ENCODE results near the gene NOP16.

Gene NOP16

DNA sequence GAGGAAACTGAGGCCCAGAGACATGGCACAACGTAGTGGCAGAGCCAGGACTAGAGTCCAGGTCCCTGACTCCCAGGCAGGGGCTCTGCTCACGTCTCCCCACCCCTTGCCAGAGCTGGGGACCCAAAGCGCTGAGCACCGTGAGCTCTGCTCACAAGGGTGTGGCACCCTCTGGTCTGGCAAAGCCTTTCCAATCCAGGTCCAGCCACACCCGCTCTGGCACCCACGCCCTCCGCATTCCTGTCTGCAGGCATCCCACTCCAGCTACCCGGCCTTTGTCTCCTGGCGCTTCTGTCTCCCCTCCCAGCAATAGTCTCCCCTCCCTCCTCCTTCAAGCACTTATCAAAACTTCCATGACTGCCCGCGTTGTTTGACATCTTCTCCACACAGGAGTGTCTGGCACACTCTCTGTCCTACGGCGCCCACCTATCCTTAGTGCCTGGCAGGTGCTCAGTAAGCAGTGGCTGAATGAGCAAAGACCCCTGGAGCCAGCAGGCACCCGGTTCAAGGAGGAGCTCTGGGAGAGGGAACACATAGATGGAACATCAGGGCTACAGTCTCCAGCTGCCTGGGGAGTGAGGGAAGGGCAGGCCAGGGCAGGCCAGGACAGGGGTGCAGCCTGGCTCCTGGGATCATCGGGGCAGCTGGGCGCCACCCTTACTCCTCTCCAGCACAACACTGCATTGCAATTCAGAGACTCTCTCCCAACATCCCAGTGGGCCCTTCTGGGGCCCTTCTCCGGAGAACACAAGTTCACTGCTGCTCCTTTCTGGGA lies 12.2 kb upstream of the NOP16 start:
- POLR2A ChIA-PET: no interaction called here
- TF ChIP-seq HDGF (IDR thresholded peaks at IDR 0.05; ENCODE audit: borderline replicate concordance): no peak
- no peak for TF ChIP-seq FOXM1 (IDR thresholded peaks at IDR 0.05; ENCODE audit: borderline replicate concordance)
- no peak for TF ChIP-seq ARNT (IDR thresholded peaks at IDR 0.05)
- no peak for TF ChIP-seq FOXK2 (IDR thresholded peaks at IDR 0.05)
- no peak for TF ChIP-seq LEF1 (IDR thresholded peaks at IDR 0.05; ENCODE audit: borderline replicate concordance)
- no peak for TF ChIP-seq ZNF384 (IDR thresholded peaks at IDR 0.05)
- TF ChIP-seq ELF4 (IDR thresholded peaks at IDR 0.05): no peak
- TF ChIP-seq NFRKB (IDR thresholded peaks at IDR 0.05): no peak
- no peak for TF ChIP-seq CTBP1 (IDR thresholded peaks at IDR 0.05; ENCODE audit: borderline replicate concordance)
- CTCF ChIA-PET: no interaction called here
- no peak for DNase-seq (ENCODE audit: extremely low spot score)

- ChIA-PET CTCF (no interaction called here), POLR2A (interaction anchor here (0.7 kb wide), 1 partner anchor 725 kb away, joined by 4 read pairs; no protein-coding TSS in a partner anchor)
- no peak for DNase-seq (ENCODE audit: extremely low spot score)
- TF ChIP-seq TARDBP (IDR thresholded peaks at IDR 0.05) (no peak), ELF4 (IDR thresholded peaks at IDR 0.05) (no peak), SP1 (IDR thresholded peaks at IDR 0.05) (no peak), HDGF (IDR thresholded peaks at IDR 0.05; ENCODE audit: borderline replicate concordance) (no peak), SUZ12 (IDR thresholded peaks at IDR 0.05) (no peak)
Measured at GRCh38 chr5:176397736-176398420, 9.5 kb upstream of the NOP16 start.

DNA sequence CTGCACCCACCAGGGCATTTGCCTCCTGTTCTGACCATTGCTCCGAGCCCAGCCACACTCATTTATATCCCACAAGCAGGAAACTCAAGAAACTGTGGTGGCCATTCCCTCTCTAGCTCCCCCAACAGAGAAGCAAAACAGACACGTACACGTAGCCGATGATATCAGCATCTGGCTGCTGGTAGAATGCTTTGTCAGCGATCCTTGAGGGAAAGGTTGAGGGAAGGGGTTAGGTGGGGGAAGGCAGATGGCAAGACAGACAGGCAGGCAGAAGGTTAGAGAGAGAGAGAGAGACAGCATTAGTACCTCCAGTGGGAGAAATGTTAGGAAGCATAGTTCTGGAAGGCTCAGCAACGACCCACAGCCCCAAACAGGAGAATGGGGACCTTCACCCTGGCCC lies 7.9 kb upstream of the NOP16 start:
- TF ChIP-seq FOXA1 (IDR thresholded peaks at IDR 0.05) (no peak), ZNF384 (IDR thresholded peaks at IDR 0.05) (no peak), ARNT (IDR thresholded peaks at IDR 0.05) (no peak), FOXK2 (IDR thresholded peaks at IDR 0.05) (no peak), SUZ12 (IDR thresholded peaks at IDR 0.05) (no peak), CTBP1 (IDR thresholded peaks at IDR 0.05; ENCODE audit: borderline replicate concordance) (no peak), ELF4 (IDR thresholded peaks at IDR 0.05) (no peak), HDGF (IDR thresholded peaks at IDR 0.05; ENCODE audit: borderline replicate concordance) (no peak), TARDBP (IDR thresholded peaks at IDR 0.05) (no peak), SP1 (IDR thresholded peaks at IDR 0.05) (no peak), LEF1 (IDR thresholded peaks at IDR 0.05; ENCODE audit: borderline replicate concordance) (no peak)
- TF ChIP-seq, protein P1, sequence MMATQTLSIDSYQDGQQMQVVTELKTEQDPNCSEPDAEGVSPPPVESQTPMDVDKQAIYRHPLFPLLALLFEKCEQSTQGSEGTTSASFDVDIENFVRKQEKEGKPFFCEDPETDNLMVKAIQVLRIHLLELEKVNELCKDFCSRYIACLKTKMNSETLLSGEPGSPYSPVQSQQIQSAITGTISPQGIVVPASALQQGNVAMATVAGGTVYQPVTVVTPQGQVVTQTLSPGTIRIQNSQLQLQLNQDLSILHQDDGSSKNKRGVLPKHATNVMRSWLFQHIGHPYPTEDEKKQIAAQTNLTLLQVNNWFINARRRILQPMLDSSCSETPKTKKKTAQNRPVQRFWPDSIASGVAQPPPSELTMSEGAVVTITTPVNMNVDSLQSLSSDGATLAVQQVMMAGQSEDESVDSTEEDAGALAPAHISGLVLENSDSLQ (IDR thresholded peaks at IDR 0.05): no peak
- POLR2A ChIA-PET: no interaction called here
- DNase-seq (ENCODE audit: extremely low spot score): peak; percentile 39
- CTCF ChIA-PET: interaction anchor here (0.5 kb wide), 1 partner anchor 153 kb away, joined by 3 read pairs; the partner anchor contains the start of gene CDHR2

DNA sequence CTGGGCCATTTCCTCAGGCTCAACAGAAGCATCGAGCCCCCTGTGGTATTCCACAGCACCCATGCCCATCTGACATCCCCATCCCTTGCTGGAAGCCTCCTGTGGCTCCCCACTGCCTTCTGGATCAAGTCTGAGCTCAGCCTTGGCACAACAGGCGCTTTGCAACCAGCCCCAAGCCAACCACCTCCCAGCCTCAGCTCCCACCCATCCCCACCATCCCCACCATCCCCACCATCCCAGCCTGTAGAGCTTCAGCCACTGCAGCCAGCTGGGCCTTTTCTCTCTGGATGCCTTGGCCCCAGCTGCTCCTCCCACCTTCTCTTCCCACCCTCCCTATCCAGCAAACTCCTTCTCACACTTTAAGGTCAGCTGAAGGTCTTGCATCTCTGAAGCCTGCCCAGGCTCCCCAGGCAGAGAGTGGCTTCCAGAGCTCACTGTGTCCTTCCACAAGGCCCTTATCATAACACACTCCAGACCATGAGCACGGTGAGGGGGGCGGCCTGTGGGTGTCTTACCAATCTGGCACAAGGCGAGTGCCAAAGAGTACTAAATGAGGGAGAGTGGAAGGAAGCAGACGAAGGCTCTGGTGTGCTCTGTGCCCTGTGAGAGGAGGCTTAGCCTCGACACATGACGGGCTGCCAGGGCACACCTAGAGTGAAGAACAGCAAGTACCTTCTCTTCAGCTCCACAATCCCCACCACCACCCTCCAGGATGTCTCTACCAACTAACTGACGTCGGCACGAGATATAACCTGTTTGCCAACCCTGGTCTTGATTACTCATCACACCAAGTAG lies 6.7 kb upstream of the NOP16 start:
- ChIA-PET POLR2A (no interaction called here), CTCF (no interaction called here)
- TF ChIP-seq CTBP1 (IDR thresholded peaks at IDR 0.05; ENCODE audit: borderline replicate concordance) (no peak), FOXA1 (IDR thresholded peaks at IDR 0.05) (no peak), BHLHE40 (IDR thresholded peaks at IDR 0.05; ENCODE audit: borderline replicate concordance) (no peak), ARNT (IDR thresholded peaks at IDR 0.05) (no peak), ELF4 (IDR thresholded peaks at IDR 0.05) (no peak), L3MBTL2 (conservative IDR thresholded peaks at IDR 0.05) (no peak), SP1 (IDR thresholded peaks at IDR 0.05) (no peak), LEF1 (IDR thresholded peaks at IDR 0.05; ENCODE audit: borderline replicate concordance) (no peak)
- TF ChIP-seq, protein P1 (IDR thresholded peaks at IDR 0.05): no peak
- DNase-seq (ENCODE audit: extremely low spot score): no peak

DNA sequence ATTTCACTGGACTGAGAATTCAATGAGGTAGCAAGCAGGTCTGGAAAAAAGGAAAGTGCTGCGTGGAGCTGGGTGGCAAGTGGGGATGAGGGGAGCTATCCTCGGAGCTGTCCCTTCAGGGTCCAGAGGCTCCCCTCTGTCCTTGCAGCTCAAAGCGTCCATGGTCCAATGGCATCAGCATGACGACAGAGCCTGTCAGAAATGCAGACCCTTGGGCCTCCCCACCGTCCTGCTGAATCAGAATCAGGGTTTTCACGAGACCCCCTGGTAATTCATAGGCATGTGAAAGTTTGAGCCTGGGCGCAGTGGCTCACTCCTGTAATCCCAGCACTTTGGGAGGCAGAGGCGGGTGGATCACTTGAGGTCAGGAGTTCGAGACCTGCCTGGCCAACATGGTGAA lies 5.7 kb upstream of the NOP16 start:
- ChIA-PET POLR2A (interaction anchor here (0.9 kb wide), 1 partner anchor 54 kb away, joined by 5 read pairs; the partner anchor contains the start of gene FAF2), CTCF (interaction anchor here (0.6 kb wide), 1 partner anchor 1945 kb away, joined by 3 read pairs; no protein-coding TSS in a partner anchor)
- no peak for DNase-seq (ENCODE audit: extremely low spot score)
- TF ChIP-seq SUZ12 (IDR thresholded peaks at IDR 0.05) (no peak), HDGF (IDR thresholded peaks at IDR 0.05; ENCODE audit: borderline replicate concordance) (no peak), ARNT (IDR thresholded peaks at IDR 0.05) (no peak), BHLHE40 (IDR thresholded peaks at IDR 0.05; ENCODE audit: borderline replicate concordance) (no peak), SP1 (IDR thresholded peaks at IDR 0.05) (no peak), ELF4 (IDR thresholded peaks at IDR 0.05) (no peak), FOXK2 (IDR thresholded peaks at IDR 0.05) (no peak), L3MBTL2 (conservative IDR thresholded peaks at IDR 0.05) (no peak), FOXA1 (IDR thresholded peaks at IDR 0.05) (no peak), ZNF384 (IDR thresholded peaks at IDR 0.05) (no peak), TARDBP (IDR thresholded peaks at IDR 0.05) (no peak), CTBP1 (IDR thresholded peaks at IDR 0.05; ENCODE audit: borderline replicate concordance) (no peak), NFRKB (IDR thresholded peaks at IDR 0.05) (no peak), FOXM1 (IDR thresholded peaks at IDR 0.05; ENCODE audit: borderline replicate concordance) (no peak), LEF1 (IDR thresholded peaks at IDR 0.05; ENCODE audit: borderline replicate concordance) (no peak)
- TF ChIP-seq, protein P1 (IDR thresholded peaks at IDR 0.05): no peak

All from HEK293T (cell line).